Duodenal mucosa (tissue), 2 donors: ENCODE measurements around the gene TUBA3C.

Experiments
- H3K27ac ChIP-seq: one replicate; pipeline ENCODE4 v1.7.0; 2013; ENCODE audit warnings: low read depth, low read length
- H3K27me3 ChIP-seq, 2 donors: one replicate each; pipeline ENCODE4 v1.7.0; 2013; ENCODE audit warnings: low read length in 2 of 2, control low read depth in 1 of 2; ENCODE audit not compliant: insufficient read depth in 2 of 2, control insufficient read depth in 1 of 2
- H3K36me3 ChIP-seq, 2 donors: one replicate each; pipeline ENCODE4 v1.7.0; 2013; ENCODE audit warnings: low read length in 2 of 2, control low read depth in 1 of 2; ENCODE audit not compliant: insufficient read depth in 2 of 2, control insufficient read depth in 1 of 2
- H3K4me1 ChIP-seq, 2 donors: one replicate each; pipeline ENCODE4 v1.7.0; 2013; ENCODE audit warnings: low read length in 2 of 2, control low read depth in 1 of 2; ENCODE audit not compliant: insufficient read depth in 2 of 2, control insufficient read depth in 1 of 2
- H3K4me3 ChIP-seq, 2 donors: one replicate each; pipeline ENCODE4 v1.7.0; 2013; ENCODE audit warnings: low read length in 2 of 2, low read depth in 1 of 2
- H3K9ac ChIP-seq, 2 donors: one replicate each; pipeline ENCODE4 v1.7.0; 2013; ENCODE audit warnings: low read length in 2 of 2, low read depth in 1 of 2
- H3K9me3 ChIP-seq, 2 donors: one replicate each; pipeline ENCODE4 v1.7.0; 2013; ENCODE audit warnings: low read length in 2 of 2, control low read depth in 1 of 2; ENCODE audit not compliant: control insufficient read depth in 1 of 2

Gene TUBA3C

GRCh38 chr13:19161308-19161707 is 20.3 kb downstream of the TUBA3C start:
- Histone ChIP-seq H3K9ac (no peak overlapping the region), H3K4me3 (no peak overlapping the region), H3K36me3 (no peaks in the 10 kb centered on the region), H3K27ac (no peak overlapping the region), H3K27me3 (no peaks in the 10 kb centered on the region), H3K4me1 (no peaks in the 10 kb centered on the region), H3K9me3 (peaks cover 31 to 43% of the 10 kb centered on the region in 2 donors)

- Histone ChIP-seq H3K4me1 (no peaks in the 10 kb centered on the region), H3K27ac (no peak overlapping the region), H3K9ac (no peak overlapping the region), H3K27me3 (no peaks in the 10 kb centered on the region), H3K36me3 (no peaks in the 10 kb centered on the region), H3K9me3 (peaks cover 34 to 49% of the 10 kb centered on the region in 2 donors), H3K4me3 (no peak overlapping the region)
Observed at GRCh38 chr13:19159761-19160420, 21.7 kb downstream of the TUBA3C start.

- no peak overlapping the region for H3K4me3 ChIP-seq
- no peaks in the 10 kb centered on the region for H3K4me1 ChIP-seq
- no peaks in the 10 kb centered on the region for H3K36me3 ChIP-seq
- peaks cover 40 to 51% of the 10 kb centered on the region in 2 donors for H3K9me3 ChIP-seq
- H3K27me3 ChIP-seq, result no peaks in the 10 kb centered on the region
- no peak overlapping the region for H3K27ac ChIP-seq
- H3K9ac ChIP-seq, result no peak overlapping the region
Observed at GRCh38 chr13:19159181-19159580, 22.4 kb downstream of the TUBA3C start.

GRCh38 chr13:19158526-19159174 is 23.0 kb downstream of the TUBA3C start:
- no peak overlapping the region for H3K27ac ChIP-seq
- no peak overlapping the region for H3K4me3 ChIP-seq
- peaks cover 40 to 54% of the 10 kb centered on the region in 2 donors for H3K9me3 ChIP-seq
- no peak overlapping the region for H3K9ac ChIP-seq
- H3K36me3 ChIP-seq, result no peaks in the 10 kb centered on the region
- no peaks in the 10 kb centered on the region for H3K4me1 ChIP-seq
- no peaks in the 10 kb centered on the region for H3K27me3 ChIP-seq

GRCh38 chr13:19158006-19158405 is 23.6 kb downstream of the TUBA3C start:
- Histone ChIP-seq H3K4me3 (no peak overlapping the region), H3K9me3 (peaks cover 40 to 55% of the 10 kb centered on the region in 2 donors), H3K9ac (no peak overlapping the region), H3K36me3 (no peaks in the 10 kb centered on the region), H3K27ac (no peak overlapping the region), H3K4me1 (no peaks in the 10 kb centered on the region), H3K27me3 (no peaks in the 10 kb centered on the region)

GRCh38 chr13:19157461-19157860 is 24.2 kb downstream of the TUBA3C start:
- Histone ChIP-seq H3K27ac (no peak overlapping the region), H3K9ac (no peak overlapping the region), H3K9me3 (peaks cover 36 to 52% of the 10 kb centered on the region in 2 donors)

GRCh38 chr13:19156013-19156825 is 25.4 kb downstream of the TUBA3C start:
- no peaks in the 10 kb centered on the region for H3K4me1 ChIP-seq
- H3K4me3 ChIP-seq, result no peak overlapping the region
- H3K36me3 ChIP-seq, result no peaks in the 10 kb centered on the region
- H3K9me3 ChIP-seq, result peaks cover 24 to 46% of the 10 kb centered on the region in 2 donors
- no peak overlapping the region for H3K27ac ChIP-seq
- H3K9ac ChIP-seq, result no peak overlapping the region
- H3K27me3 ChIP-seq, result no peaks in the 10 kb centered on the region

More at GRCh38 chr13:19157461-19157860, 24.2 kb downstream of the TUBA3C start:
- Histone ChIP-seq H3K4me1 (no peaks in the 10 kb centered on the region), H3K27me3 (no peaks in the 10 kb centered on the region), H3K36me3 (no peaks in the 10 kb centered on the region), H3K4me3 (no peak overlapping the region)

- no peak overlapping the region for H3K9ac ChIP-seq
- H3K4me1 ChIP-seq, result no peaks in the 10 kb centered on the region
- H3K4me3 ChIP-seq, result no peak overlapping the region
- no peaks in the 10 kb centered on the region for H3K27me3 ChIP-seq
- peaks cover 18 to 46% of the 10 kb centered on the region in 2 donors for H3K9me3 ChIP-seq
- no peak overlapping the region for H3K27ac ChIP-seq
- H3K36me3 ChIP-seq, result no peaks in the 10 kb centered on the region
Observed at GRCh38 chr13:19155321-19155861, 26.2 kb downstream of the TUBA3C start.

- H3K36me3 ChIP-seq, result no peaks in the 10 kb centered on the region
- no peaks in the 10 kb centered on the region for H3K27me3 ChIP-seq
- H3K27ac ChIP-seq, result no peak overlapping the region
- peaks cover 16 to 49% of the 10 kb centered on the region in 2 donors for H3K9me3 ChIP-seq
- no peak overlapping the region for H3K9ac ChIP-seq
- no peak overlapping the region for H3K4me3 ChIP-seq
- H3K4me1 ChIP-seq, result no peaks in the 10 kb centered on the region
Observed at GRCh38 chr13:19154843-19155242, 26.8 kb downstream of the TUBA3C start.
